Midbrain (tissue), 1 donor: Measurements from ENCODE around the gene RABL3.
"Not testable (repeated sequence)": the region's sequence is repeated elsewhere in the genome, so short reads cannot be mapped to it uniquely, and the experiment has no call there.

Experiments
- DNase-seq: peaks from one replicate; lab custom pipeline; 2025; lab: John Stamatoyannopoulos, UW

RABL3 gene

GRCh38 chr3:120683213-120683612, 59.1 kb downstream of the RABL3 start:
- no peak for DNase-seq

GRCh38 chr3:120682095-120682681, 60.1 kb downstream of the RABL3 start, which contains the start of gene HGD:
TSS of gene HGD (minus strand) at chr3:120682239. CDS start at chr3:120682111, 128 bp downstream.
- DNase-seq: no peak

DNA sequence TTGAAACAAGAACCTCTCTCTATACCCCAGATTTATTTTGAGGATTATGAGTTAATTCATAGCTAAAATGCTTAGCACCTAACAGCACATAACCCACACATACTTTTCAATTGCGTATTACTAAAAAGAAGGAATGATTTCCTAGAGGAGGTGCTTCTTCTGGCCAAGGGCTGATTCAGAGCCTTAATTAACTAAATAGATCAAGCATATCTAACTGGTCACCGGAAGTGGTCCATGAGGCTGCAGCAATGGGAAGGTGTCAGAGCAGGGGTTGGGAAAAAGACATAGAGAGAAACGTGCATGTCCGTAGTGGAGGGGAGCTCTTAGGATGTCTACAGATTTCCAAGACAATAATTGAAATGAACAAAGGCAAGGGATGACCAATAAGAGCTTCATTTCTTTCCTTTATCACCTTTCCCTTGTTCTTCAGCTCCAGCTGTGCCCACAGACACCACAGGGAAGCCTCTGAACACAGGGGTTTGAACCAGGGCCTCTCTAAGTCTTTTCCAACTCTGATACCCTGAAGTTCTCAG, 60.7 kb downstream of the RABL3 start:
- DNase-seq: no peak

GRCh38 chr3:120681018-120681417, 61.3 kb downstream of the RABL3 start:
- DNase-seq: no peak

- no peak for DNase-seq
Measured at GRCh38 chr3:120680193-120680894, 62.0 kb downstream of the RABL3 start.

- no peak for DNase-seq
Measured at GRCh38 chr3:120678984-120679383, 63.3 kb downstream of the RABL3 start.

- DNase-seq: peak; percentile 79
Measured at GRCh38 chr3:120678331-120678947, 63.9 kb downstream of the RABL3 start.

- DNase-seq: not testable (repeated sequence)
Measured at GRCh38 chr3:120677193-120677592, 65.1 kb downstream of the RABL3 start.

- DNase-seq: peak; percentile 62
Measured at GRCh38 chr3:120673116-120673515, 69.2 kb downstream of the RABL3 start.

GRCh38 chr3:120670576-120670975, 71.7 kb downstream of the RABL3 start:
- no peak for DNase-seq

GRCh38 chr3:120664926-120665325, 77.4 kb downstream of the RABL3 start:
- no peak for DNase-seq

DNA sequence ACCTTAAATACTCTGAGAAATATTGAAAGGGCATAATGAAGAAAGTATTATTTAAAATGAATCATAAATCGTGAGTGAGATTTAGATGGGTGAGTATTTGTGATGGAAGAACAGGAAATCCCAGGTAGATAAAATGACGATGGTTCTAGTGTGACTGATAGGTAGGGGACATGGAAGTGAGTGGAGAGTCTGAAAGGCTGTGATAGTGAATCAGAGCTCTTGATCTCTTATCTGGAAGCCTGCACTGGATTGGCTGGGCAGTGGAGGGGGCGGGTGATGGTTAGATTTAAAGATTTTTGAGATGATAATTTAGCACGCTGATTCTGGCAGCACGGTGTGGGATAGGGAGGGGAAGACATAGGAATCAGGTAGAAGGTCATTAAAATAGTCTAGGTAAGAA, 80.4 kb downstream of the RABL3 start:
- no peak for DNase-seq

DNA sequence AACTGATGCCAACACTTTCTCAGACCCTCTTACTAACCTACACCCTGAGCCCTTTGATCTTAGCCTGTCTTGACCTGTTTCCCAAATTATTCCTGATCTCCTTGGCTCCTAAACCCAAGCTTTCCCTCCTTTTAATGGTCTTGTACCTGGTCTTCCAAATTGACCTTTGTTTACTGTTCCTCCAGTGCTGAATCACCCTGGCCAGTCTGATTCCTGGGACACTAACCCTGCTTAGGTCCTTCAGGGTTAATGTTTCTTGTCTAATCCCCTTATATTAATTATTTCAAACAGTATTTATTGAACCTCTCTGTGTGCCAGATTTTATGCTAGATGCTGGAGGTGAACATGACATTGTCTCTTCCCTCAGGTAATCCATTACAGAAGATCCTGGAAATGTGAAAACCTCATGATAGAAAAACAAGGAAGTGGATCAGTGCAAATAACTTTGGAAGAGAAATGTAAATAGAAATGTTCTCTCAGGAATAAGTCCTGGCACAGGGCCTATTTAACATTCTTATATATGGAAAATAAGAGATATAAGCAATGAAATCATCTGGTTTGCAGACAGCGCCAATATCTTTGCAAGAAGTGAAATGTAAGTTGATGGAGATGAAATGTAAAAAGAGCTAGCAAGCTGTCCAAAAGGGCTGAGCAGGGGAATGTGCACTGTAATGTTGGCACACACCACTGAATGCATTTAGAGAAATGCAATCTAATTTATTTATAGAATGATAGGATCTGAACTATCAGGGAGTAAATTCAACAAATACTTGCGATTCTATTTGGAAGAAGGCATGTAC, 81.0 kb downstream of the RABL3 start:
- no peak for DNase-seq

DNA sequence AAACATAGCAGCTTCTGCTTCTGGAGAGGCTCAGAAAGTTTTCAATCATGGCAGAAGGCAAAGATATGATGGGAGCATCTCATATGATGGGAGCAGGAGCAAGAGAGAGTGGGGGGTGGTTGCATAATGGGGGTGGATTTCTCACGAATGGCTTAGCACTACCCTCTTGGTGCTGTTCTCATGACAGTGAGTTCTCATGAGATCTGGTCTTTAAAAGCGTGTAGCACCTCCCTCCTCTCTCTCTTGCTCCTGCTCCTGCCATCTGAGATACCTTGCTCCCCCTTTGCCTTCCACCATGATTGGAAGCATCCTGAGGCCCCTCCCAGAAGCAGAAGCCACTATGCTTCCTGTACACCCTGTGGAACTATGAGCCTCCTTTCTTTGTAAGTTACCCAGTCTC, 82.5 kb downstream of the RABL3 start:
- no peak for DNase-seq

GRCh38 chr3:120659285-120659684, 83.0 kb downstream of the RABL3 start:
- no peak for DNase-seq

- no peak for DNase-seq
Measured at GRCh38 chr3:120652896-120653545, 89.3 kb downstream of the RABL3 start.

DNA sequence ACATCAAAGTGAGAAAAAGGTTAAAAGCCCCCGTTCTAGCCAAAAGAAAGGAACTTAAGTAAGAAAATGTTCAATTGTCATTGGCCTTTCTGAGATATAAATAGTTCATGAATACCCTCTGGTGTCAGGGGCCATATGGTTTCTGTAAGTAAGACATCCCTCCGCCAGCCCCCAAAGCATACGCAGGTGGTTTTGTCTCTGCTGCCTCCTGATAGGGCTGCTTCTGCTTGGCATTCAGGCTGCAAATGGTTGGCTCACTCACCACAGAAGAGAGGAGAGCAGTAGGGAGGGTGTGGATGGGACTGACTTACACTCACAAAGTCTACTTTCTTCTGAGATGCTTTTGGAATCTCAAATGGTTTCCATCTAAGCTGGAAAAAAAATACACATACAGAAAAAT, 90.0 kb downstream of the RABL3 start:
- no peak for DNase-seq

DNA sequence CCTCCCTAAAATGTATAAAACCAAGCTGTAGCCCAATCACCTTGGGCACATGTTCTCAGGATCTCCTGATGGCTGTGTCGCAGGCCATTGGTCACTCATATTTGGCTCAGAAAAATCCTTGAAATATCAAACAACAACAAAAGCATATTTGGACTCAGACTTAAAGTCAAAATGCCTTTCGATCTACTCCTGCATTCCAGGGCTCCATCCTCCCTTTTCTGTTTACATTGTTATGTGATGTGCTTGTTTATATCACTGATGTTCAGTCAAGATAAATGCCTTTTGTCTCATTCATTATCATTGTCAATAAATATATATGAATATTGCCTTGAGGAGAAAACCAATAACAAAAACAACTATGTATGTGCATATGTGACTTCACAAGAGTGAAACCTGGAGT, 92.0 kb downstream of the RABL3 start:
- DNase-seq: no peak

DNA sequence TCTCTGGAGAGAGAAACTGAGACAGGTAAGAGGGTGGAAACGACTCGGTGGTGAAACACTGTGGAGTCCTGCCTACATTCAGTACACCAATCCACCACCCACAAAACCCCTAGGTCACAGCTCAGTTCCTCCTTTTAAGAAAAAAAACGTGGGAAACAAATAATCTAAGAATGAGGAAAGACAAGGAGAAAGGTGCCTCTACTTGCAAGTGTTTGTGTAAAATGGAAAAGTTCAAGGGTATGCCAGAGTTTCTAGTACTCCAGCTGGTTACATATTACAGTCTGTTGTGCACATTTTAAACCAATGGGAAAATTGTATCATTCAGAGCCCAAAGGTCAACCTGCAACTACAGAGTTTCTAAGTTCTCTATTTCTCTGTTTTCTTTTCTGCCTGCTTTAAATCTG, 92.5 kb downstream of the RABL3 start:
- no peak for DNase-seq

GRCh38 chr3:120648290-120648689, 94.0 kb downstream of the RABL3 start:
- no peak for DNase-seq

DNA sequence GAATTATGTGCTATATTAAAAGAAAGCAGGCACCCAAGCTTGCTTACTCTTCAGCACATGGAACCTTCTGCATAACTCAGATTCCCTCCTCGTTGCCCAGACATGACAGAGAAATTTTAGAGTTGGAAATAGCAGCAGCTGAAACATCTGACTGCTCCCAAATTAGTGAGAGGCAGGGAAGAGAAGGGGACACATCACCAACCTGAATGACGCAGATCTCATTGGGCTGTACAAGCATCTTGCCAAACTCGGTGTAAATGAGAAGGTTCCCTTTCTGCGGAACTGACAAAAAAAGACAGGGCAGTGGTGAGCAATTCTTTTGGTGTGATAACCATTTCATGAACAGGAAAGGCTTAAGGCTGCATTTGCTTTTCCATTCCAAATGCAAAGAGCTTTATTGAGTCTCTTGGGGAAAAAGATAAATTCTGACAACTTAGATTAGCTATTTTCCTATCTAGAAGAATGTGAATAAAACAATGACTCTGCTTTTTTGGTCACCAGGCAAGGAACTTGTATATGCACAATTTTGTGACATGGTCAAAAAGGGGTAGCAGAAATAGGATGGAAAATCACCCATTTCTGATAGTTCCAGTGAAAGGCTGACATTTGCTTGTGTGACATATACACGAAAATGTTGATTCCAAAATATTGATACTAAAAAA, 95.4 kb downstream of the RABL3 start:
- DNase-seq: no peak
